Measurements from ENCODE around the gene KLF11.
A peak's percentile ranks its signal among the peaks of the same experiment; 100 is the strongest.
"Not testable (repeated sequence)": the region's sequence is repeated elsewhere in the genome, so short reads cannot be mapped to it uniquely, and the experiment has no call there.

The KLF11 gene

DNA sequence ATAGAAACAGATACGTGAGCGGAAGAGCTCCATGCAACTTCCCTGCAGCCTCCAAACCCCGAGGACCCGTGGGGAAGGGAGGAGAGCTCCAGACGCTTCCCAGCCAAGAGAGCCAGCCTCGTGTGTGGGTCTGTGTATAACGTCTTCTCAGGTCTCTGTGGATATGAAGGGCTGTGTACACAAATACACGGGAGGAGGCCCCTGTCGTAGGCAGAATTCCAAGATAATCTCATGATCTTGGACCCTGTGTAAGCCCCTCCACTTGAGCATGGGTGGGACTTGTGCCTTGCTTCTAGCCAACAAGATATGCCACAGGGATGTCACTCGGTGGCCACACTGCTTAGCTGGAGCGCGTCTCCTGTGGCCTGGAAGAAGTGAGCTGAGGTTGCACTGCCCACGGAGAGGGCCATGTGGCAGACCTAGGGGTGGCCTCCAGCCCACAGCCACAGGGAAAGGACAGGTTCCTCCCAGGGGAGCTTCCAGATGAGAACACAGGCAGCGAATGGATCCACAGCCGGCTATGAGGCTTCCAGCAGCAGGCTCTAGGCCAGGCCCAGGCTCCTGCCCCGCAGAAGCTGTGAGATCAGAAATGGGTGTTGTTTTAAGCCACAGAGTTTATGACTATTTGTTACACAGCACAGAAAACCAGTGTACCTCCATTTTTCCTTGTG lies 15.6 kb upstream of the KLF11 start:
- DNase-seq: no peak

DNA sequence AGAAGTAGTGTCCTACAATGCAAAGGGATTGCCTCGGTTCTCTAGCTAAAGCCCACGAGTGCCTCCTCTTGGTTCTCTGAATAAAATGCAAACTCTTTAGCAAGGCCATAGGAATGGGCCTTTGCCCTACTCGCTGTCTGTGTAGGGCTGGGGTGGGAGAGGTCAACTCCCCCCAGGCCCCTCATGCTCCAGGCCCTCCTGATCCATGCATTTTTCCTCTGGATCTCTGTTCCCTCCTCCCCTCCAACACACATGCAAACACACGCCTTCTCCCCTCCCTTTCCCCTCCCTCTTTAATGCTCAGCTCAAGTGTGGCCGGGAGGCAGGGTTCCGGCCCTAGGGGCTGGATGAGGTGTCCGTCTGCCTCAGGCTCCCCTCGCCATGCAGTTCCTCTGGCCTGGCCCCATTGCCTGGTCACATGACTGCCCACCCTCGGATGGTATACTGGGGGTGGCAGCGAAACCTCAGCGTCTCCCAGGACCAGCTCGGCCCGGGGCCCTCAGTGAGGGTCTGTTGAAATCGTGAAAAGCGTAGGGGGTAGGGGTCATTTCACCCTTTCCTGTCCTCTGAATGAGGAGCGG lies 14.9 kb upstream of the KLF11 start:
- DNase-seq: no peak

DNA sequence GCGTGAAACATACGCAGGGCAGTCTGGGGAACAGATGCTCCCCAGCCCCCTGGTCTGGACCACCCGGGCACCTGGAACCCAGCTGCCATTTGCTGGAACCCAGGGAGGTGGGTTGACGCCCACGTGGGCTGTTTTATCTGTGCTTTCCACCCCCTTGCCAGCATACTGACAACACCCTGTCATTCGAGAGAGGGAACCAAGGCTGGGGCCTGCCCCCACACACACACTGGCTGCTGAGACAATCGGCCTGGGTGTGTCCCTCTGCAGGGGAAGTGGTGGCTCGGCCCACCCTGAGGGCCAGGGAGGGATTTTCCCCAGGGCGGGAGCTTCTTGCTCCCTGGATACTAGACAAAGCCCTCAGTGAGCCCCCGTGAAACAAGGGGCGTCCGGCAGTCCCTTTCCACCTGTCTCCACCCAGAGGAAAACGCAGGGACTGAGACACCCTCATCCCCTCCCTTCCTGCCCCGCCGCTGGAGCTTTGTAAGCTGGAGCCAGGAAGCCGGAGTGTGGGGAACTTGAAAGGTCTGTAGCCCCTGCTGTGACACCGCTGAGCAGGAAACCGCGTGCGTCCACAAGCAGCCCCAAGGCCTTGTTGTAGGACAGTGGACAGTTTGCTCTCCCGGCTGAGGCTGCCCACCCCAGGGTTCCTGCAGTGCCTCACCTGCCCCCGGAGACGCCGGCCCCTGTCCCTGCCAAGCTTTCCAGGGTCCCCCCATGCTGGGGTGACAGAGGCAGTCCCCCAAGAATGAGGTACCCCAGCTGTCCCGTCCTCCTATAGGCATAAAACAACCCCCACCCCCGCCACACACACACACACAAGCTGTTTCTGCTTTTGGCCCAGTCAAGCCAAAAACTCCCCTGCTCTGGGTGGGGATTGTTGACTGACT lies 14.1 kb upstream of the KLF11 start:
- peak; percentile 74 to 86 for DNase-seq

DNA sequence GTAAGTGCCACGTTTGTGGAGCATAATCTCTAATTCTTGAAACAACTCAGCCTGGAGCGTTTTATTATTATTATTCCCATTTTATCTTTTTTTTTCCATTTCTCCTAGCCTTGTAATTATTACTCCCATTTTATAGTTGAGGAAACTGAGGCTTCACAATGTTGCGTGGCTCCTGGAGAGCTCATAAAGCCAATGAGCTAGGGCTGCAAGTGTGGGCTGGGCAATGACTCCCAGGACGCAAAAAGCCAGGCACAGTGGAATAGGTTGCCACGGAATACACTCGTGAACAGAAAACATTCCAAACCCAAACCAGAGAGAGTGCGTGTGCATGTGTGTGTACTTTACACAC lies 13.5 kb upstream of the KLF11 start:
- DNase-seq: no peak

DNA sequence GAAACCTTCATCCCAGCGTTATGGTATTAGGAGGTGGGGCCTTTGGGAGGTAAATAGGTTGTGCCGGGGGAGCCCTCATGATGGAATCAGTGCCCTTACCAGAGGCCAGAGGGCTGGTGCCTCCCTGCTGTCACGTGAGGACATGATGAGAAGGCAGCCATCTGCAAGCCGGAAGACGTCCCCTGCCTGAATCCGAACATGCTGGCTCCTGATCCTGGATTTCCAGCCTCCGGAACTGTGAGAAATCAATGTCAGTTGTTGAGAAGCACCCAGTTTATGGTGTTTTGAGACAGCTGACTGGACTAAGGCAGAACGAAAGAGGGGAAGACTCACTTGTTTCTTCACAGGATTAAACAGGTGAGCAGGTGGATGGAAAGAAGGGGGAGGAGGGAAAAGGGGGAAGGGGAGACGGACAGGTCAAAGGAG lies 13.0 kb upstream of the KLF11 start:
- DNase-seq: no peak

DNA sequence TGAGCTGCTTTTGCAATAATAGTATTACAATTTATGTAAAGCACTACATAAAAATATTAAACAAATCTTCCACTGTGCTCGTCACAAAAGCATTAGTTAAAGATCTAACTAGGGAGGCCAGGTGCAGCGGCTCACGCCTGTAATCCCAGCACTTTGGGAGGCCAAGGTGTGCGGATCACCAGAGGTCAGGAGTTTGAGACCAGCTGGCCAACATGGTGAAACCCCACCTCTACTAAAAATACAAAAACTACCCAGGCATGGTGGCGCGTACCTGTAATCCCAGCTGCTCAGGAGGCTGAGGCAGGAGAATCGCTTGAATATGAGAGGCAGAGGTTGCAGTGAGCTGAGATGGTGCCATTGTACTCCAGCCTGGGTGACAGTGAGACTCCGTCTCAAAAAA lies 12.6 kb upstream of the KLF11 start:
- not testable (repeated sequence) for DNase-seq

DNA sequence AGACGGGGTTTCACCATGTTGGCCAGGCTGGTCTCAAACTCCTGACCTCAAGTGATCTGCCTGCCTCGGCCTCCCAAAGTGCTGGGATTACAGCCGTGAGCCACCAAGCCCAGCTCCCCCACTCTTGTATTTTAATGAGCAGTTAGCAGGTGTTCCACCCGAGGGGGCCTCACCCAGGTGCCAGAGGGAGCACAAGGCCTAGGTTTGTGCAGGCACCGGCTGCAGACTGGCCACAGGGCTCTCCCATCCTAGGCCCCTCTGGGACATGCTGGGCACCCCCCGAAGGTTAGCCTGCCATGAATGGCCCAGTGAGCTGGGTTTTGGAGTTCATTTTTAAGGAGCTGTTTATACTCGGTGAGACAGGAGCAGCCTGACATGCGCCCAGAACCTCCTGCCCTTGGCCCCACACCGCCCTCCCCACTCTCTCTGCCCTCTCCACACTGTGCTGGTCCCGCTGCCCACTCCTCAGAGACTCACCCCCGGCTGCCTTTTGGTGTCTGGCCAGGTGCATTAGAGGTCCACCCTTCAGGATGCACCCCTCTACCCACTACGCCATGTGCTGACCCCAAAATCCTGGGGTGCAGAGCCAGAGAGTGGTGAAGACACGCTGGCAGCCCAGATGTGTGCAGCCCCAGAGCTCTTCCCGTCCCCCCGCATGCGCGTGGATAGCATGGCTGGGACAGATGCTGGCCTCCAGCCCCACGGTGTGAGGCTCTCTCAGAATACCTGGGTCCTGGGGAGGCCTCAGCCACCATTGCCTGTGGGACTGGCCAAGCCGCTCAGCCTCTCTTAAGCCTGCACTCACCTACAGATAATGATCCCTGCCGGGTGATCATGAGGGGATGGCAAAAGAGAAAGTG lies 11.2 kb upstream of the KLF11 start:
- DNase-seq: no peak

DNA sequence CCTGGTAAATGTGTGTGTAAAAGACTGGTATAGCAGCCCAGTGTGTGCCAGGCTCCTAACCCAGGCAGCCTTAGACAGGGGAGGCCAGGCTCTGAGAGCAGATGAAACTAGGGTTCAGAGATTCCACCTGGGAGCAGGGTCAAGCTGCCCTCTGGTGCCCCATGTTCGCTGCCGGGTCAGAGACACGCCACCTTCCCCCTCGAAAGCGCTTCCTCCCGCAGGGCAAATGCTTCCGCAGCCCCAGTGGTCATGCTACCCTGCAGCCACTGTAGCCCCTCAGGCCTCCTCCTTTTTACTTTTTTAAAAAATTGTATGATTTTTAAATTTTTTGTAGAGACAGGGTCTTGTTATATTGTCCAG lies 10.6 kb upstream of the KLF11 start:
- no peak for DNase-seq

DNA sequence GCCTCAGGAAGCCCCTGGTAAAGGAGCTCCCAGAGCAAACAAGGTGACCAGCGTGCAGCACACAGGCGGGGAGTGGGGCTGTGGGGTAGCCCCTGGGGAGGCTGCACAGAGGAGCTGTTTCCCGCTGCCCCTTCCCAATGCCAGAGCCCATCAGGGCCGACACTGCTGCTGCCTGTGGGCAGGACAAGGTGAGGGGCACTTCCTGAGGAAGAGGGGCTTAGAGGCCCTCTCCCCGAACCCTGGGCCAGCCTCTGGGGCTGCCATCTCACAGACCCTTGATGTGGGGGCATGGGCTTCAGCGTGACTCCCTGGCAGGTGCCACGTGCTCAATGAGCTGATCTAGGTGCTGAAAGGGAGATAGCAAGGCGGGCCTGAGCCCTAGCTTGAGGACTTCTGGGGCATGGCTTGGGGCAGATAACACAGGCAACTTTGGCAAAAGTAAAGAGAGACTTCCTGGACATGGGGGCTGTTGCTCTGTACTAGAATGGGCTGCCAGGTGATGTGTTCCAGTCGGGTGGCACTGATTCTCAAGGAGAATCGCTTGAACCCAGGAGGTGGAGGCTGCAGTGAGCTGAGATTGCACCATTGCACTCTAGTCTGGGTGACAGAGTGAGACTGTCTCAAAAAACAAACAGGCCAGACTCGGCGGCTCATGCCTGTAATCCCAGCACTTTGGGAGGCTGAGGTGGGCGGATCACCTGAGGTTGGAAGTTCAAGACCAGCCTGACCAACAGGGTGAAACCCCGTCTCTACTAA lies 9.9 kb upstream of the KLF11 start:
- no peak for DNase-seq

DNA sequence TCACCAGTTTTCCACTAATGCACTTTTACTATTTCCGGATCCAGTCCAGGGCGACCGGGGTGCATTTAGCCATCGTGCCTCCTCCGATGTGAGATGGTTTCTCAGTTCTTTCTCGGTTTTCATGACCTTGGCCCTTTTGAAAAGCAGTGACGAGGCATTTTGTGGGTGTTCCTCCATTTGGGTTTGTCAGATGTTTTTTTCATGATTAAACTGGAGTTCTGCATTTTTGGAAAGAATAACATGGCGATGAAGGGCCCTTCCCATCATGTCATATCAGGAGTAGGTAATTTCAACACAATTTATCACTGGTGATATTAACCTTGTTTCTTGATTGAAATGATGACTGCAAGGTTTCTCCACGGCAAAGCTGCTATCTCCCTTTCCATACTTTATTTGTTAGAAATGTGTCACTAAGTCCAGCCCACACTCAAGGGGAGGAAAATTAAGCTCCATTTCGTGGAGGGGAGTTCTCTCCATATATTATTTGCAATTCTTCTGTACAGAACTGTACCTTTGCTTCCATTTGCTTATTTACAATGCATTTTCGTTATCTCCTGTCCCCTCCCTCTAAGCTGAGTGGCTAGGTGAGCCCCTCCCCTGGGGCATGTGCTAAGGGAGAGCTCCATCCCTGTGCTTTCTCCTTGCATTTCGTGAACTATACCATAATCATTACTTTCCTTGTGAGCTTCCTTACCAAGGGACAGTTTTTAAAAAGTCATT lies 8.9 kb upstream of the KLF11 start:
- no peak for DNase-seq

DNA sequence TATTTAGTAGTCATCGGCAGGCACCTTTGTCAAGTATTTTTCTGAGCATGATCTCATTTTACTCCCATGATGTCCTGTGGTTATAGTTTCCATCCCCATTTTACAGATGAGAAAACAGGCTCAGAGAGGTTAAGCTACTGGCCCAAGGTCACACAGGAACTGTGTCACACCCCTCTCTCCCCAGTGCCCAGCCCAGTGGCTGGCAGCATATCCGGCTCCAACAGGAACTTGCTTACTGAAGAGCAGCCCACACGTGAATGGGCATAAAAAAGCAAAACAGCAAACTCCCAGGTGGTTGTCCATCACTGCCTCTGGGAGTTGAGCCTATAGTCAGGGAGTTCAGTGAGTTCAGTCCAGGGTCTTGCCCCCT lies 8.3 kb upstream of the KLF11 start:
- peak; percentile 17 to 37 for DNase-seq

DNA sequence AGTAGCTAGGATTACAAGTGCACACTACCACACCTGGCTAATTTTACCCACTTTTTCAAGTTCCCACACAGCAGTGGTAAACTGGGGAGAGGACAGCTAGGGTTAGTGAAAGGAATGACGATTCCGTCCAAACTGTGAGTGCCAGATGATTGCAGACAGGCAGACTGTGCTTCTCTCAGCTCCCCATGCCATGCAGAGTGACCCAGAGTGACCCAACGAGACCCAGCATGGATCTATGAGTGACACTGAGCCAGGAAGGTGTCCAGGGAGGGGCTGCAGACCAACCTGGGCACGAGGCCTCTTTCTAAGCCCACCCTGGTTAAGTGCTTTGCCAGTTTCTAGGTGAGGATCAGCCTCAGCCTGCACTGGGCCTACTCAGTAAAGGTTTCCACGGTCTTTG lies 7.7 kb upstream of the KLF11 start:
- DNase-seq: no peak

DNA sequence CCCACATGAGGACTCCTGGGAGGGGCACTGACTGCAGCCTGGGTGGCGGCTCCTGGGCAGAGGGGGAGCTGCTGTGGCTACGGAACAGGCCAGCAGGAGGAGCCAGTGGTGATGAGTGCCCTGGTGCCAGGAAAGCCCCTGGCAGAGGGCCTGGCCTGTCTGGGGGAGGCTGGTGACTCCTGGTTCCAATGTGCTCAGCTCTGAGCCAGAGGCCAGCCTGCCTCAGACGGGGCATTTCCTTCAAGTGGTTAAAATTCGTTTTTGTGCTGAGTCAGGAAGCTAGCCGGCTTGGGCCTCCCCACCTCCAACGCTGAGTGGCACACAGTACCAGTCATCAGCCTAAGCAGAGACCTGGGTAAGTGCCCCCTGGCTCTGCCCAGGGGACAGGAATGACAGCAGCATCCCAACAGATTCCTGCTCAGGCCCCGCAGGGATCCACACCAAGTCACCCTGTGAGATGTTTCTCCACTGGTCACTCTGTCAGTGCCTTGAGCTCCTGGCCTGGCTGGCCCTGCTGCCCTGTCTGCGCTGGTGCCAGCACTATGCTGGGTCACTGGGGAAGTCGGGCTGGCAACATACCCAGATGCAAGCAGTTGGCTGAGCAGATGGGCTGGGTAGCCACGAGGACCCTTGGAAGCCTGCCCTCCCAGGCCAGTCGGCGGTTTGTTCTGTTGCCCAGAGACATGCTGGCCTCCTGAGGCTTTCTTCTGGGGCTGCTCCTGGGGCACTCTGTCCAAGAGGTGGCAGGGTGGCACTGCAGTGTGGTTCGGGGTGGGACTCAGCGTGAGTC lies 7.1 kb upstream of the KLF11 start:
- peak; percentile 65 to 82 for DNase-seq

DNA sequence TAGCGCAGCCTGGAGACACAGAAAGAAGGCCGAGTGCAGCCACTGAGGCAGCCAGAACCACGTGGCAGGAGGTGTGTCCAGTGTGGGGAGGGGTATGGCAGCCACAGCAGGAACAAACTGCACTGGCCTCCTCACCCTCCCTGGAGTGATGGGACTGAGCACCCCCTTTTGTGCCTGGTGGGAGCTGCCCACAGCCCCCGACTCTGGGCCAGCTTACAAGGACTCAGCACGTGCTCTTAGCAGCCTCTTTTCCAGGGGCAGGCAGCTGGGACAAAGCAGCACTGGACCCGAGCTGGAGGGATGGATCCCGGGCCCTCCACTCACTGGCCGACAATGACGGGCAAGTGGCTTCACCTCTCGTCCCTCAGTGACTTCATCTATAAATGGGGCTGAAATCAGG lies 5.2 kb upstream of the KLF11 start:
- no peak for DNase-seq

DNA sequence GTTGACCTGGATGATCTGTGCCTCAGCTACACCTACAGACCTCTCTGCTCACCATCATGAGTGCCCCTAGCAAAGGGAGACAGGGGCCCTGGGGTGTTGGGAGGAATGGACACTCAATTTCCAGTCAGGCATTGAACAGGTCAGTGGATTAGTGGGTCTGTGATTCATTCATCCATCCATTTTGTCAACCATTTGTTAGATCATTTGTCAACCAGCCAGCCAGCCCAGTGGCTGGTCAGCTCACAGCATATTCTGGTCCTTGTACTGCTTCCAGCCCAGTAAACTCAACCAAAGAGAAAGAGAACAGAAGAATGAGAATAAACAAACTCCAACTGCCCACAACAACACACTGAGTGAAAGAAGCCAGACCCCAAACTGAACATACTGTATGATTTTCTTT lies 4.6 kb upstream of the KLF11 start:
- no peak for DNase-seq

DNA sequence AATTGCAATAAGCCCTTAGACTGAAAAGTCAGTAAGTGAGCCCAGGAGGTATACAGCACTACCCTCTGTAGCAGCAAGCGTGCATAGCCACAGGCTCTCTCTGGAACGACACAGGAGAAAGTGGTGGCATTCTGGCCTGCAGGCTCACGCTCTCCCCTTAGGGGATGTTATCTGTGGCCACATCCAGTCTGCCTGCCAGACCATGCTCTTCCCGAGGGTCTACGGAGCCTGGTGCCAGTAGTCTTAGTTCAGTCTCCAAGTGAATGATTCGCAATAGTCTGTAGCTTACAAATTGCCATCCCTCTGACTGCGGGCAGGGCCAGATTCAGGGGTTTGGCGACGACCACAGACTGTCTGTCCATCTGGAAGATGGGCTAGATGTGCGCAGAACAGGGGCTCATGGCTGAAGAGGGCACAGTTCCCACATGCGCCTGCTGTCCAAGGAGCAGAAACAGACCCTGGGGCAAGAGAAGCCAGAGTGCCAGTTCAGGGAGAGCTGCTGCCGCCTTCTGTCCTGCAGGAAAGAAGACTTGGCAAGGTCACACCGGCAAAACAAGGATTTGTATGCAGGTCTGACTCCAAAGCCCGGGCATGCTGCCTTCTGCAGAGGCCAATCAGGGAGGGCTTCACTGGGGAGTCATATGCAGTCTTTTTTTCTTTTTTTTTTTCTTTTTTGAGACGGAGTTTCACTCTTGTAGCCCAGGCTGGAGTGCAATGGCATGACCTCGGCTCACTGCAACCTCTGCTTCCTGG lies 3.5 kb upstream of the KLF11 start:
- no peak for DNase-seq

DNA sequence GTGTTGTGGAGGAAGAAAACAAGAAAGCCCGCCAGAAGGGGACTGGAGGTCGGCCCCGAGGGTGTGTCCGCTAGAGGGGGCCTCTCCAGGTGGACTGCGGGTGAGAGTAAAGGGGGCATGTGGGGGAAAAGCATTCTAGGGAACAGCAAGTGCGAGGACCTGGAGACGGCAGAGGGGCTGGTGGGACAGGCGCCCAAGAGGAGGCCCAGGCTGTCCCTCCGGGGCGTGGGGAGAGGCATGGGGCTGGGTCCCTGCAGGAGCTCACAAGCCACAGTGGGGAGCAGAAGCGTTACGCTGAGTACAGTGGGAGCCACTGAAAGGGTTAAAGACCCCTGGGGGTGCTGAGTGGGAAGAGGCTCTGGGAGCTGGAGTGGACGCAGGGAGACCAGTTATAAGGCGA lies 1.6 kb upstream of the KLF11 start:
- no peak for DNase-seq

DNA sequence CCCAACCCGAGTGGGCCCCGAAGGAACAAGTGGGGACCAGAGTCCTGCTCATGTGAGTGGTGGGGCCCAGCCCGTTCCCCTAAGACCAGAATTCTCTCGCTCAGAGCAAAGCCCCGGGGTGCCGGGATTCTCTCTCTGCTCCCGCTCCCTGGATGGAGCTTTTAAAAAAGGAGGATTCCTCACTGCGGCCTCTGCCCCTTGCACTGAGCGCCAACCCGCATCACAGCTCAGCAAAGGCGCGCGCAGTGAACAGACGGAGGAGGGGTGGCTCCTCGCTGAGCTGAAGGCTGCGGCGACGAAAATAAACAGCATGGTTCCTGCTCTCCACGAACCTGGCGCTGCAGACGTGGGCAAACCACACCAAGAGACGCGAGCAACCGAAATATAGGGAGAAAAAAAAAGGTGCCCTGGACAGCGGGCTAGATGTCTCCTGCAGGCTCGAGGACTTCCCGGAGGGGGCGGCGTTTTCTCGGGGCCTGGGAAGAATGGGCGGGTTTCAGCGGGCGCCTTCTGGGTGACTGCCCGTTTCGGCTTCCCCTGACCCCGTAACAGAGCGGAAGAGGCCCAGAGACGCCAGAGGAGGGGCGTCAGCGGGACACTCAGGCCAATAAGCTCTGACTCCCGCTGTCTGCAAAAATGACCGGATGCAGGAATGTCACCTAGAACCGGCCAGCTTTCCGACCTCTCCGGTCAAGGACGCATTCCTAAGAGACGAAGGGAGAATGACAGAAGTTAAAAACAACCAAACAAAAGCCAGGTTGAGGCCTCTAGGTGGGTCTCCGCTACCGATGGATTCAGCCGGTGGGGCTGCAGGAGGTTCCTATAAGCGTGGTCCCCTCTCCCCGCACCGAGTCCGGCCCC lies 819 bp upstream of the KLF11 start:
- DNase-seq: peak; percentile 32 to 60

DNA sequence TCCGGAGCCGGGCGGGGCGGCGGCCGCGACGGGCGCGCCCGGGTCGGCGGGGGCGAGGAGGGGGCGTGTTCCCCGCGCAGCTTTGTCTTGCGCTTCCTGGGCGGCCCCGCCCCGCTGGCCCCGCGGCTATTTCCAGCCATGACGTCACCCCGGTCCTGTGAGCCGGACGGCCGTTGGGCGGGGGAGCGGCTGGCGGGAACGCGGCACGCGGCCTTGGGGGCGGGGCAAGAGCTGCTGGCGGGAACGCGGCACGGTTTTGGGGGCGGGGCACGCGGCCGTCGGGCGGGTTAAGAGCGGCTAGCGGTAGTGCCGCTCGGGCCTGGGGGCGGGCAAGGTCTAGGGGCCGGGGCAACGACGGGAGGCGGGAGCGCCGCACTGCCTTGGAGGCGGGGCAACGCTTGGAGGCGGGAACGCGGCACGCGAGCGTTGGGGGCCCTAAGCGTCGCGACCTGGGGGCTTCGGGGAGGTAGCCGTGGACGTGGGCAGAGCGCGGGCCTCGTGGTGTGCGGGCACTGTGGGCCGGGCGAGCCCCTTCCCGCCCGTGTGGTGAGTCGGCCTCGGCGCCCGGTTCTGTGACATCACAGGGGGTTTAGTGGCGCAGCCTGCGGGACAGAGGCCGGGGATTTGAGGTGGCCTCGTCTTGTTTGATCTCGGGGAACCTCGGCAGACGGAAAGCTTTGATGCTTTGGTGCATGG lies 704 bp downstream of the KLF11 start:
- DNase-seq: peak; percentile 95 to 97
